CD4-positive, alpha-beta T cell (primary cell): ENCODE measurements around the gene SPTBN4. TPM values are rescaled to one million over a fixed set of nuclear protein-coding genes. Genes with fewer than 3 reads are reported as not detected.

Experiments
- ATAC-seq: fragments of 200-7000 bp; cut with Tn5 transposase; one replicate; pipeline ENCODE4 v1.10.0; 2022; ENCODE audit warnings: mild to moderate bottlenecking; ENCODE audit not compliant: poor library complexity
- CTCF ChIA-PET: fragments of 350-600 bp; sonication (Branson Sonifier 250); formaldehyde crosslinking; loops from one replicate; lab custom pipeline; 2021; ENCODE audit warnings: antibody characterized with exemption, inconsistent platforms; lab: Charles Lee
- POLR2A ChIA-PET: fragments of 350-600 bp; sonication (Branson Sonifier 250); formaldehyde crosslinking; loops from one replicate; lab custom pipeline; 2021; ENCODE audit warnings: antibody characterized with exemption, inconsistent platforms; lab: Charles Lee
- DNase-seq, 14 experiments: peaks; one replicate each; pipeline ENCODE4 v3.0.0-alpha.2; 2013 to 2020; ENCODE audit warnings: mixed read lengths in 2 of 14
- H3K27ac ChIP-seq, 2 donors: one replicate each; pipeline versions ENCODE4 v1.5.1 to v1.7.0; 2013; ENCODE audit warnings: low read length in 2 of 2, low read depth in 1 of 2, mild to moderate bottlenecking in 1 of 2
- H3K27me3 ChIP-seq, 2 experiments: 1 replicate in 1 of 2; 2 replicates in 1 of 2; pipeline versions ENCODE4 v1.6.1 to v1.7.0; 2013; ENCODE audit warnings: low read length in 2 of 2, control low read depth in 1 of 2, mild to moderate bottlenecking in 1 of 2, moderate library complexity in 1 of 2; ENCODE audit not compliant: insufficient read depth in 2 of 2, control insufficient read depth in 1 of 2
- H3K36me3 ChIP-seq: one replicate; pipeline ENCODE4 v1.6.1; 2013; ENCODE audit warnings: low read length, control low read depth; ENCODE audit not compliant: insufficient read depth
- H3K4me1 ChIP-seq: one replicate; pipeline ENCODE4 v1.6.1; 2013; ENCODE audit warnings: low read length, control low read depth; ENCODE audit not compliant: insufficient read depth
- H3K4me3 ChIP-seq: one replicate; pipeline ENCODE4 v1.5.1; 2013; ENCODE audit warnings: mild to moderate bottlenecking, low read length, moderate library complexity
- H3K9me3 ChIP-seq, 2 experiments: 1 replicate in 1 of 2; 2 replicates in 1 of 2; pipeline versions ENCODE4 v1.6.1 to v1.7.0; 2013; ENCODE audit warnings: low read length in 2 of 2, mild to moderate bottlenecking in 2 of 2, control low read depth in 1 of 2, moderate library complexity in 1 of 2; ENCODE audit not compliant: control insufficient read depth in 1 of 2, insufficient read depth in 1 of 2
- H3K27ac Mint-ChIP-seq: one replicate; pipeline ENCODE4 v1.8.0; 2020; ENCODE audit warnings: mixed read lengths
- H3K27me3 Mint-ChIP-seq: one replicate; pipeline ENCODE4 v1.8.0; 2021; ENCODE audit warnings: mixed read lengths
- H3K36me3 Mint-ChIP-seq: one replicate; pipeline ENCODE4 v1.8.0; 2021; ENCODE audit warnings: low read depth, mixed read lengths
- H3K4me1 Mint-ChIP-seq: one replicate; pipeline ENCODE4 v1.8.0; 2021; ENCODE audit warnings: low read depth, mixed read lengths
- H3K4me3 Mint-ChIP-seq: one replicate; pipeline ENCODE4 v1.8.0; 2020; ENCODE audit warnings: mild to moderate bottlenecking, mixed read lengths
- H3K9me3 Mint-ChIP-seq: one replicate; pipeline ENCODE4 v1.8.0; 2020; ENCODE audit warnings: mixed read lengths
- intact Hi-C, 2 experiments: fragments of 100-400 bp; cut with DNase I in 1 of 2; cut with micrococcal nuclease in 1 of 2; formaldehyde crosslinking; loops; one replicate each; pipeline versions ENCODE4 v1.15.1 to v1.9.0; 2023 to 2025; cut with DNase I, micrococcal nuclease
- total RNA-seq, 174 experiments: library from RNA in 2 of 174; stranded (reverse) in 2 of 174; gene quantifications; one replicate each; pipeline ENCODE4 v1.2.3 and lab custom pipeline; 2021 to 2026
- TF ChIP-seq, protein P1 (sequence below): fragments of 200-600 bp; IDR thresholded peaks from one replicate; pipeline ENCODE4 v1.8.0; 2022; ENCODE audit warnings: antibody characterized with exemption, mild to moderate bottlenecking

SPTBN4 gene
- total RNA-seq, 2 experiments from 2014 or later: 0.59 to 0.88 TPM

DNA sequence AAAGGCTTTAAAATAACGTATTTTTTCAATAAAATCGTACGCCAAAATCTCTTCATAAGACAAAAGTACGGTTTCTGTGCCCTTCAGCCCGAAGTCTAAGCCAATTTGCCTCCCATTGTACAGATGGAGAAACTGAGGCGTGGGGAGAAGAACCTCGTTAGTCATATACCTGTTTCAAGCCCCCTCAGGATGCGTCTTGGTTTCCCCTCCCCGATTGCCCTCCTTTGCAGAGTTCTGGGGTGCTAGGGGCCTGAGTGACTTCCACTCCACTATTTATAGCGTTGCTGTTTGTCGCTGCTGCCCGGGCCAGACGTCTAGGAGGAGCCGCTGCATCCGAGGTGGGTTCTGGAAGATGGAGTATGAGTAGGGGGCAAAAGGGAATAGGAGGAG lies 132.1 kb downstream of the SPTBN4 start:
- H3K27me3 ChIP-seq: peaks cover 39 to 55% of the 10 kb centered on the region in 2 experiments
- DNase-seq: no peak
- CTCF ChIA-PET: interaction anchor here (0.8 to 2.6 kb wide), 6 partner anchors 11 to 111 kb away, joined by 3 to 20 read pairs (median 8); no protein-coding TSS in a partner anchor
- peaks cover 0 to 7% of the 10 kb centered on the region in 2 experiments for H3K9me3 ChIP-seq
- no peak overlapping the region for H3K4me3 ChIP-seq
- Mint-ChIP-seq H3K36me3 (no peaks in the 10 kb centered on the region), H3K27ac (no peak overlapping the region), H3K4me1 (peaks cover 66% of the 10 kb centered on the region), H3K9me3 (no peaks in the 10 kb centered on the region), H3K27me3 (peaks cover 61% of the 10 kb centered on the region), H3K4me3 (peak overlapping the region; percentile 48)
- TF ChIP-seq, protein P1, sequence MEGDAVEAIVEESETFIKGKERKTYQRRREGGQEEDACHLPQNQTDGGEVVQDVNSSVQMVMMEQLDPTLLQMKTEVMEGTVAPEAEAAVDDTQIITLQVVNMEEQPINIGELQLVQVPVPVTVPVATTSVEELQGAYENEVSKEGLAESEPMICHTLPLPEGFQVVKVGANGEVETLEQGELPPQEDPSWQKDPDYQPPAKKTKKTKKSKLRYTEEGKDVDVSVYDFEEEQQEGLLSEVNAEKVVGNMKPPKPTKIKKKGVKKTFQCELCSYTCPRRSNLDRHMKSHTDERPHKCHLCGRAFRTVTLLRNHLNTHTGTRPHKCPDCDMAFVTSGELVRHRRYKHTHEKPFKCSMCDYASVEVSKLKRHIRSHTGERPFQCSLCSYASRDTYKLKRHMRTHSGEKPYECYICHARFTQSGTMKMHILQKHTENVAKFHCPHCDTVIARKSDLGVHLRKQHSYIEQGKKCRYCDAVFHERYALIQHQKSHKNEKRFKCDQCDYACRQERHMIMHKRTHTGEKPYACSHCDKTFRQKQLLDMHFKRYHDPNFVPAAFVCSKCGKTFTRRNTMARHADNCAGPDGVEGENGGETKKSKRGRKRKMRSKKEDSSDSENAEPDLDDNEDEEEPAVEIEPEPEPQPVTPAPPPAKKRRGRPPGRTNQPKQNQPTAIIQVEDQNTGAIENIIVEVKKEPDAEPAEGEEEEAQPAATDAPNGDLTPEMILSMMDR: no peak
- ATAC-seq: no peak
- H3K27ac ChIP-seq: no peak overlapping the region
- peaks cover 83% of the 10 kb centered on the region for H3K4me1 ChIP-seq
- intact Hi-C loops: loop anchor here (1.0 to 2.0 kb wide), 4 partner anchors 50 to 294 kb away; no protein-coding TSS in a partner anchor
- H3K36me3 ChIP-seq: no peaks in the 10 kb centered on the region
- POLR2A ChIA-PET: interaction anchor here (1.2 kb wide), 1 partner anchor 11 kb away, joined by 4 read pairs; no protein-coding TSS in a partner anchor

DNA sequence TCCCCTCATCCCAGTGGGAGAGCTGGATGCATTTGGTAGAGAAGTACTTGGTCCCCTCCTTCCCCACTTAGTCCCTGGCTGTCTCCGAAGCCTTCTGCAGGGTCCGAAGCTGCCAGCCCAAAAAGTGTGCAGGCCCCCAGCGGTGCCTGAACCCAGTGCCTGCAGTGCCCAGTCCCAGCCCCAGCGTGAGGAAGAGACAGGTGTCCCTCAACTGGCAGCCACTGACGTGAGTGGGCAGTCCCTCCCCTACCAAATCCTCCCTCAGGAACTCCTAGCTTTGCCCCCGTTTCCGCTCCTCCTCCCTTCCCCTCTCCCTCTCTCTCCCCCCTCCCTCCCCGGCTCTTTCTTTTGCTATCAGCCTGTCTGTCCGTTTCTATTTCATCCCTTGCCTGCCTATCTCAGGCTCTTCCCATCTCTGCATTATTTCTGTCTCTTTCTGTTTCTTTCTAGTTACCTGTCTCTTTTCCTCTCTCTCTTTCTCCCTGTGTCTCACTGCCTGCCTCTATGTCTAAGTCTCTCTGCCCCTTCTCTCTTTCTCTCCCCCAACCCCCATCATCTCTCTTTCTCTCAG lies 132.6 kb downstream of the SPTBN4 start:
- TF ChIP-seq, protein P1: no peak
- H3K4me3 Mint-ChIP-seq: peak overlapping the region; percentile 75
- no peaks in the 10 kb centered on the region for H3K36me3 Mint-ChIP-seq
- intact Hi-C loops: loop anchor here in 1 of 2 experiments (2.0 kb wide), 1 partner anchor 59 kb away; no protein-coding TSS in a partner anchor
- Histone ChIP-seq H3K36me3 (no peaks in the 10 kb centered on the region), H3K27ac (no peak overlapping the region), H3K4me1 (peaks cover 84% of the 10 kb centered on the region), H3K27me3 (peaks cover 39 to 55% of the 10 kb centered on the region in 2 experiments), H3K4me3 (no peak overlapping the region), H3K9me3 (peaks cover 0 to 7% of the 10 kb centered on the region in 2 experiments)
- CTCF ChIA-PET: interaction anchor here (2.1 to 2.6 kb wide), 3 partner anchors 35 to 59 kb away, joined by 9 to 20 read pairs (median 13); no protein-coding TSS in a partner anchor
- H3K27me3 Mint-ChIP-seq: peaks cover 56% of the 10 kb centered on the region
- POLR2A ChIA-PET: interaction anchor here (1.0 to 1.2 kb wide), 2 partner anchors 11 to 14 kb away, joined by 4 read pairs; no protein-coding TSS in a partner anchor
- ATAC-seq (no peak), DNase-seq (peak in 3 of 14 experiments; percentile 54 to 70 (median 57))
- H3K27ac Mint-ChIP-seq: no peak overlapping the region
- no peaks in the 10 kb centered on the region for H3K9me3 Mint-ChIP-seq
- H3K4me1 Mint-ChIP-seq: peaks cover 67% of the 10 kb centered on the region

DNA sequence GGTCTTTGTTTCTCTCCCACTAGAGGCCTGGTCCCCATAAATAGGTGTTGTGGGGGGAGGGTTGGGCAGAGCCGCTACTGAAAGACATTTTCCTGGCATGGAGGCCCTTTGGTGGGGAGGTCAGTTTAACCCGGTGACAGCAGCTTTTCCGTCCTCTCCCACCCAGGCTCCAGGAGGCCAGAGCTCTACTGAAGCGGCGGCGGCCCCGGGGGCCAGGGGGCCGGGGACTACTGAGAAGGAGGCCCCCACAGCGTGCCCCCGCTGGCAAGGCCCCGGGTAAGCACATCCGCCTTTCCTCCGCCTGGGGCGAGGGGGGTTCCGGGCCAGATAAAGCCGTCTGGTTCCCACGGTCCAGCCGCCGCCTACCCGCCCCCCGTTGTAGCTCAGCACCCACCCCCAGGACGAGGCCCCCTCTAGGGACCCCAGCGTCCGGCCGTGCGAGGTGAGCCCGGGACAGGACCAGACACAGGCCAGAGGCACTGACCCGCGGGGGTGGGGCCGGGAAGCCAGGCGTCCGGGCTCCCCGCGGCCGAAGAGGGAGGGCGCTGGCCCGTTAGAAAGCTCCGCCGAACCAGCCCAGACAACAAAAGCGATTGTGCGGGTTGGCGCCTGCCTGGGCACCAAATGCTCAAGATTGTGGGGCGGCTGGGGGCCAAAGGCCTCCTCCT lies 133.2 kb downstream of the SPTBN4 start:
- TF ChIP-seq, protein P1: no peak
- no peaks in the 10 kb centered on the region for H3K36me3 Mint-ChIP-seq
- H3K27me3 Mint-ChIP-seq: peaks cover 53% of the 10 kb centered on the region
- ChIA-PET POLR2A (interaction anchor here (1.0 to 1.2 kb wide), 2 partner anchors 10 to 13 kb away, joined by 4 read pairs; no protein-coding TSS in a partner anchor), CTCF (interaction anchor here (1.2 to 2.6 kb wide), 4 partner anchors 16 to 59 kb away, joined by 7 to 20 read pairs (median 11); no protein-coding TSS in a partner anchor)
- H3K4me3 Mint-ChIP-seq: peak overlapping the region; percentile 75
- no peak for ATAC-seq
- peaks cover 39 to 55% of the 10 kb centered on the region in 2 experiments for H3K27me3 ChIP-seq
- no peak overlapping the region for H3K27ac ChIP-seq
- no peak overlapping the region for H3K27ac Mint-ChIP-seq
- H3K4me1 ChIP-seq: peaks cover 84% of the 10 kb centered on the region
- intact Hi-C loops: loop anchor here (2.0 to 5.0 kb wide), 6 partner anchors 33 to 313 kb away; partner anchors contain the start of genes BLVRB (in 2 of the 2), SPTBN4 (in 2 of the 2) and AKT2 (in 1 of the 2)
- peaks cover 67% of the 10 kb centered on the region for H3K4me1 Mint-ChIP-seq
- H3K9me3 Mint-ChIP-seq: no peaks in the 10 kb centered on the region
- H3K36me3 ChIP-seq: no peaks in the 10 kb centered on the region
- DNase-seq: peak in 1 of 14 experiments; percentile 43
- peaks cover 0 to 7% of the 10 kb centered on the region in 2 experiments for H3K9me3 ChIP-seq
- no peak overlapping the region for H3K4me3 ChIP-seq
